Activated naive CD4-positive, alpha-beta T cell treated with anti-CD3 and anti-CD28 coated beads, Interleukin-2, amount 50 U/mL, for 16 hours (primary cell): ENCODE measurements around the gene FBH1.
"Not testable (repeated sequence)": the region's sequence is repeated elsewhere in the genome, so short reads cannot be mapped to it uniquely, and the experiment has no call there.

Experiments used
- DNase-seq: peaks from one replicate; pipeline ENCODE4 v3.0.0-alpha.2; 2020

The FBH1 gene

GRCh38 chr10:5876181-5876768 is 13.8 kb upstream of the FBH1 start:
- DNase-seq, result no peak

- DNase-seq, result not testable (repeated sequence)
Measured at GRCh38 chr10:5877041-5877440, 13.0 kb upstream of the FBH1 start.

- DNase-seq, result no peak
Measured at GRCh38 chr10:5882961-5883360, 7.1 kb upstream of the FBH1 start.

- no peak for DNase-seq
Measured at GRCh38 chr10:5885619-5886018, 4.4 kb upstream of the FBH1 start.

- DNase-seq, result no peak
Measured at GRCh38 chr10:5887029-5887428, 3.0 kb upstream of the FBH1 start.

- DNase-seq, result no peak
Measured at GRCh38 chr10:5887641-5888040, 2.4 kb upstream of the FBH1 start.

- no peak for DNase-seq
Measured at GRCh38 chr10:5888351-5888750, 1.7 kb upstream of the FBH1 start.

GRCh38 chr10:5888843-5889623 is 1.0 kb upstream of the FBH1 start:
- peak; percentile 54 for DNase-seq

- DNase-seq, result peak; percentile 27
Measured at GRCh38 chr10:5890452-5890915, 441 bp downstream of the FBH1 start.

GRCh38 chr10:5891009-5891408 is 966 bp downstream of the FBH1 start:
- DNase-seq, result no peak

GRCh38 chr10:5892007-5892406 is 2.0 kb downstream of the FBH1 start:
- no peak for DNase-seq

- no peak for DNase-seq
Measured at GRCh38 chr10:5893321-5893720, 3.3 kb downstream of the FBH1 start.

GRCh38 chr10:5894403-5894802 is 4.4 kb downstream of the FBH1 start:
- DNase-seq, result no peak

- DNase-seq, result no peak
Measured at GRCh38 chr10:5894873-5895272, 4.8 kb downstream of the FBH1 start.

- no peak for DNase-seq
Measured at GRCh38 chr10:5895365-5895764, 5.3 kb downstream of the FBH1 start.

- no peak for DNase-seq
Measured at GRCh38 chr10:5895804-5896203, 5.8 kb downstream of the FBH1 start.

- DNase-seq, result no peak
Measured at GRCh38 chr10:5896208-5897052, 6.4 kb downstream of the FBH1 start.

- DNase-seq, result no peak
Measured at GRCh38 chr10:5897053-5897340, 7.0 kb downstream of the FBH1 start.

GRCh38 chr10:5897504-5897903 is 7.5 kb downstream of the FBH1 start:
- DNase-seq, result no peak

- no peak for DNase-seq
Measured at GRCh38 chr10:5898163-5898562, 8.1 kb downstream of the FBH1 start.

GRCh38 chr10:5900247-5900646 is 10.2 kb downstream of the FBH1 start:
- no peak for DNase-seq

- DNase-seq, result no peak
Measured at GRCh38 chr10:5902511-5903274, 12.7 kb downstream of the FBH1 start.

- DNase-seq, result no peak
Measured at GRCh38 chr10:5903563-5903962, 13.5 kb downstream of the FBH1 start.
